GM23338 (cell line): ENCODE results near the gene FKBP5.

Experiments used
- CREB1 ChIP-seq: fragments of 250-450 bp; sonication (Bioruptor Pico); IDR thresholded peaks from 2 replicates; pipeline ENCODE4 v1.5.0; 2020; ENCODE audit warnings: low read depth, mild to moderate bottlenecking, moderate library complexity
- EZH2 ChIP-seq: fragments of 200-600 bp; sonication (generic); IDR thresholded peaks from one replicate; pipeline ENCODE4 v1.8.0; 2017; ENCODE audit warnings: antibody characterized with exemption, mild to moderate bottlenecking, low read depth; ENCODE audit not compliant: unreplicated experiment
- EZH2phosphoT487 ChIP-seq: fragments of 200-600 bp; sonication (generic); IDR thresholded peaks from one replicate; pipeline ENCODE4 v1.8.1; 2018; ENCODE audit warnings: antibody characterized with exemption; ENCODE audit not compliant: unreplicated experiment
- POLR2AphosphoS5 ChIP-seq: IDR thresholded peaks from 2 replicates; pipeline ENCODE4 v1.6.1; 2016; ENCODE audit warnings: antibody characterized with exemption, low read depth
- TF ChIP-seq, protein P1 (sequence below), 2 experiments: fragments of 200-600 bp in 1 of 2; sonication (generic) in 1 of 2; conservative IDR thresholded peaks; 2 replicates each; pipeline versions ENCODE4 v1.5.1 to v1.6.1; 2016 to 2017; ENCODE audit warnings: antibody characterized with exemption in 2 of 2, low read depth in 2 of 2, mild to moderate bottlenecking in 2 of 2, moderate library complexity in 1 of 2

DNA sequence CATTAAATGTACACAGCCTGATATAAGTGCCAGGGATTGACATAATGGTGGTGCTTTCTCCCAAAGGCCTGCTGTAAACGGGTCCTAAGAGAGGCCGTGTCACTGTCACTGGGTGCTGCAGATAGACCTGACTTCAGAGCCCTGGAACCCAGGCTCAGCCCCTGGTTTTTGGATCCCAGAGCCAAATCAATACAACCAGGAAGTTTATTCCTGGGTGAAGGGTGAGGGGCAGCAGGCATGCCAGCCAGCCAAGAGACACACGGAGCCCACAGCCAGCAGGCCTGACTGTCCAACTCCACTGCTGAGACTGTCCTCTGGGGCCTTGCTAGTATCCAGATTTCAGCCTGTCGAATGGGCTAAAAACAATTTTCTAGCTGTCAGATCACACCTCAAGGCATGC, 35.3 kb upstream of the FKBP5 start:
- no peak for TF ChIP-seq CREB1
- TF ChIP-seq, protein P1, sequence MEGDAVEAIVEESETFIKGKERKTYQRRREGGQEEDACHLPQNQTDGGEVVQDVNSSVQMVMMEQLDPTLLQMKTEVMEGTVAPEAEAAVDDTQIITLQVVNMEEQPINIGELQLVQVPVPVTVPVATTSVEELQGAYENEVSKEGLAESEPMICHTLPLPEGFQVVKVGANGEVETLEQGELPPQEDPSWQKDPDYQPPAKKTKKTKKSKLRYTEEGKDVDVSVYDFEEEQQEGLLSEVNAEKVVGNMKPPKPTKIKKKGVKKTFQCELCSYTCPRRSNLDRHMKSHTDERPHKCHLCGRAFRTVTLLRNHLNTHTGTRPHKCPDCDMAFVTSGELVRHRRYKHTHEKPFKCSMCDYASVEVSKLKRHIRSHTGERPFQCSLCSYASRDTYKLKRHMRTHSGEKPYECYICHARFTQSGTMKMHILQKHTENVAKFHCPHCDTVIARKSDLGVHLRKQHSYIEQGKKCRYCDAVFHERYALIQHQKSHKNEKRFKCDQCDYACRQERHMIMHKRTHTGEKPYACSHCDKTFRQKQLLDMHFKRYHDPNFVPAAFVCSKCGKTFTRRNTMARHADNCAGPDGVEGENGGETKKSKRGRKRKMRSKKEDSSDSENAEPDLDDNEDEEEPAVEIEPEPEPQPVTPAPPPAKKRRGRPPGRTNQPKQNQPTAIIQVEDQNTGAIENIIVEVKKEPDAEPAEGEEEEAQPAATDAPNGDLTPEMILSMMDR (conservative IDR thresholded peaks at IDR 0.05; ENCODE audit: low read depth in 2 of 2): no peak
- TF ChIP-seq EZH2phosphoT487: no peak
- TF ChIP-seq POLR2AphosphoS5: no peak
- TF ChIP-seq EZH2: no peak
